Activated CD4-positive, CD25-positive, alpha-beta regulatory T cell (primary cell): ENCODE results near the gene RASA2.
"Not testable (repeated sequence)": the region's sequence is repeated elsewhere in the genome, so short reads cannot be mapped to it uniquely, and the experiment has no call there.

Experiments
- DNase-seq, 4 experiments: peaks; one replicate each; lab custom pipeline; 2025; lab: John Stamatoyannopoulos, UW

Gene RASA2

GRCh38 chr3:141459008-141459407 is 27.8 kb upstream of the RASA2 start:
- DNase-seq = no peak

DNA sequence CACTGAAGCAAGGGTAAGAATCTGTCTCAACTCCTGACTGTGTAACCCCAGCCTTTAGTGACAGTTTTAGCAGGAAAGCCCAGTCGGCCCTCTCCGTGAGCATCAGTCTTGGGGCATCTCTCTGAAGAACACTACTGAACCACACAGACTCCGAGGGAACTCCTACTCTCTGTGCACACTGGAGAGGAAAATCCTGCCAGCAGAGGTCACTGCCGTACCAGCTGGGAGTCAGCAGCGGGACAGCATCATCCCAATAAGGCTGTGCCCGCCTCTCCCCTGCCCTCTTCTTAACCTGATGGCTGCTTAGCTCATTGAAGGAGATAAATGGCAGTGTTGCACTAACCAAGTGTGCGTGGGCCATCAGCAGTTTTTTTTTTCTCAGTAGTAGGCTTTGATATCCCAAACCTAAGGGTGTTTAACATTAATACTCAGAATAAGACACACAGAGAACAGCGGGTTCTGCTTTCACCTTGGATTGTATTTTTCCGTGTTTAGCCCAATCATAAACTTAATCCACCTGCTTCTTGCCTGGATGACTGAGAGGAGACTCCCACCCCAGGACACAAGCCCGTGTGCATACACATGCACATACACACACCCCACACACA is 26.6 kb upstream of the RASA2 start:
- peak; percentile 69 to 88 (median 76) for DNase-seq

DNA sequence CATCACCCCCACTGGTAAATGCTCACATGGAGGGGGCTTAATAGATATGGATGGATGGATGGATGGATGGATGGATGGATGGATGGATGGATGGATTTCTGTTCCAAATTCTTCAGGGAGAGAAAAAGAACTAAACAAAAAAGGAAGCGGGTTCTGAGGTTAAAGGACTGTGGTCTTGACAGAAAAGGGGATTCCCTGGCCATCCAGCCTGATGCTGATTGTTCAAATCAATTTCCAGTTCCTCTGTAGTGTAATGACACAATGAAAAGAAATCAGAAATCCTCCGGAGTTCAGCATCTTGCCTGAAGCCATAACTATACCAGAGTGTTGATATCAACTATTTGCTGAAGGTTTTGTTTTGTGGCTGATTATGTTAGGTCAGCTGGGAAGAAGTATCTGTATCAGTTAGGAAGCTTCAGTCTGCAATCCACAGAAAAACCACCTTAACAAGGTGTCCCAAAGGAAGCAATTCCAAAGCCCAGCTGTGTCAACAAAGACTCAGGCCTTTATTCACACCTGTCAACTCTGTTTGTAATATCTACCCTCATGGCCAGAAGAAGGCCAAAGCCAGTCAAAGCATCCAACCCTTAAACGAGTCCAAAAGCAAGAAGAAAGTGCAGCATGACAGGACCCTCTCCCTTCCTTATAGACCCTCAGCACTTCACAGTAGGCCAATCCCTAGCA is 24.5 kb upstream of the RASA2 start:
- no peak for DNase-seq

GRCh38 chr3:141465221-141465620 is 21.6 kb upstream of the RASA2 start:
- no peak for DNase-seq

DNA sequence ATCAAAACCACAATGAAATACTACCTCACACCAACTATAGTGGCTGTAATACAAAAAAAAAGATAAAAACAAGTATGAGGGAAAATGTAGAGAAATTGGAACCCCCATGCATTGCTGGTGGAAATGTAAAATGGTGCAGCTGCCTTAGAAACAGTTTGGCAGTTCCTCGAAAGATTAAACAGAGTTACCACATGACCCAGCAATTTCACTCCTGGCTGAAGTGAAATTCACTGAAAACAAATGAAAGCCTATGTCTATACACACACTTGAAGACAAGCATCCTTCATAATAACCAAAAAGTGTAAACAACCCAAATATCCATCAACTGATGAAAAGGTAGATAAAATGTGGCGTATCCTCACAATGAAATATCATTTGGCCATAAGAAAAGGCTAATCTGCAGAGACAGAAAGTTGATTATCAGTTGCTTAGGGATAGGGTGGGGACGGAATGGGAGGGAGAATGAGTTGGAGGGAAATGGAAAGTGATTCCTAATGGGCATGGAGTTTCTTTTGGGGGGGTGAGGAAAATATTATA is 20.1 kb upstream of the RASA2 start:
- DNase-seq = no peak

DNA sequence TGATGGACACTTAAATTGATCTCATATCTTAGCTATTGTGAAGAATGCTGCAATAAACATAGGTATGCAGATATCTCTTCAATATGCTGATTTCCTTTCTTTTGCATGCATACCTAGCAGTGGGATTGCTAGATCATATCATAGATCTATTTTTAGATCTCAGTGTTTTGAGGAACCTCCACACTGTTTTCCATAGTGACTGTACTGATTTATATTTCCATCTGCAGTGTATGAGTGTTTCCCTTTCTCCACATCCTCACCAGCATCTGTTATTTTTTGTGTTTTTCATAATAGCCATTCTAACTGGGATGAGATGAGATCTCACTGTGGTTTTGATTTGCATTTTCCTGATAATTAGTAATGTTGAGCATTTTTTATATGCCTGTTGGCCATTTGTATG is 17.1 kb upstream of the RASA2 start:
- DNase-seq = no peak

DNA sequence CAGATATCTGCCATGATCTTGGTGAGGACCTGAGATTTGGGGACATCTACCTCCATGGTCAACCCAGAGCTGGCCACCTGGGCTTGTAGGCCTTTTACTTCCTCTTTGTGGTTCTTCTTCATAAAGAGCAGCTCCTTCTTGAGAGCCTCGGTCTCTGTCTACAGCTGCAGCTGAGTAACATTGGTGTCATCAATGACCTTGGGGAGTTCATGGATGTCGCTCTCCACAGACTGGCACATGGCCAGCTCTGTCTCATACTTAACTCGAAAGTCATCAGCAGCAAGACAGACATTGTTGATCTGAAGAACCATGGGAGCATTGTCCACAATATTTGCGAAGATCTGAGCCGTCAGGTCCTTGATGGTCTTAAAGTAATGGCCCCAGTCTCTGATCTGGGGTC is 15.7 kb upstream of the RASA2 start:
- no peak for DNase-seq

DNA sequence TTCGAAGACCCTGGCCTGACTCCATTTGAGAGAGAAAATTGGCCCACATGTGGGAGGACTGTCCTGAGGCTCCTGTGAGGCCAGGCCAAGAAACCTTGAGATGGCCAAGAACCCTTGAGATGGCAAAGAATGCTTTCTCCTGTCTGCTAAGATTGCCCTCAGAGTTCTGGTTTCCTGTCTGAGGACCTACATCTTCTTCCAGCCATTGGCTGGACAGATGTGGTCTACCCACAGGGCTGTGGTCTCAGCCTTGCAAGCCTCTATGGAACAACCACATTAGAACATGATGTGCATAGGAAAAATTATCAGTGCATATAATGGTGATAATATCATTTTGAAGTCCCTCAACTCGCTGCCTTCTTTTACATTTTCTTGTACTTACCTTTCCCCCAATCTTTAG is 10.8 kb upstream of the RASA2 start:
- DNase-seq = no peak

DNA sequence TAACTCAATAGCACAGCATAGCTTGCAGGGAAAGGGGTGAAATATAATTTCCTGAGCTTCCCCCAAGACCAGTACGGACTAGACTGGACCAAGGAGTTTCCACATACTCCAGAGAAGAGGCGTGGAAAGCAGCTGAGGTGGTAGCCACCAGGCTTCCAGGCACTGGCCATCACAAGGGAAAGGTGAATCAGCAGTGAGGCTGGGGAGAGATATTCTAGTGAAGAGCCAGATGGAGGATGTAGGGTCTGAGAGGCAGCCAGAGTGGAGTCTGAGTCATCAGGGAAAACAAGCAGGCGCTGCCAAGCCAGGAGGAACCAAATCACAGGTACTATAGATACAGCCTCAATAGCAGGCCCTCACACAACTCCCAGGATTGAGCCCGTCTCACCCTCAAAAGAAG is 9.6 kb upstream of the RASA2 start:
- no peak for DNase-seq

- DNase-seq = no peak
These were observed 8.7 kb upstream of the RASA2 start for GRCh38 chr3:141478139-141478538.

GRCh38 chr3:141478840-141479239 is 8.0 kb upstream of the RASA2 start:
- DNase-seq = not testable (repeated sequence)

DNA sequence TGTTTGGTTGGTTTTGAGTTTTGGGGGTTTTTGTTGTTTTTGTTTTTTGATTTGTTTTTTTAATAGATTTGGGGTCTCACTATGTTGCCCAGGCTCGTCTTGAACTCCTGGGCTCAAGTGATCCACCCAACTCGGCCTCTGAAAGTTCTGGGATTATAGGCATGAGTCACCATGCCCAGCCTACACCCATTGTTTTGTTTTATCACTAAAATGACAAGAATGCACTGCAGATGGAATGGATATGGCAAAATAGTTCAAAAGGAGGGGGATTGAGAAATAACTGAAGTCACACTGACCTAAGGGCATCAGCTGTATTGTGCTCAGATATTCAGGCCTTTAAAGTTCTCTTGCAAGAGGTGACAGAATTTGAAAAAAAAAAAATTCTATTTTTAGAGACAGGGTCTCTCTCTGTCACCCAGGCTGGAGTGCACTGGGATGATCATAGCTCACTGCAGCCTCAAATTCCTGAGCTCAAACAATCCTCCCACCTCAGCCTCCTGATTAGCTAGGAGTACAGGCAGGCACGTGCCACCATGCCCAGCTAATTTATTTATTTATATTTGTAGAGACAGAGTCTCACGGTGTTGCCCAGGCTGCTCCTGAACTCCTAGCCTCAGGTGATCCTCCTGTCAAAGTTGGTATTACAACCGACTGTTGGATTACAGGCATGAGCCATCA is 4.4 kb upstream of the RASA2 start:
- DNase-seq = no peak

- no peak for DNase-seq
These were observed 2.0 kb upstream of the RASA2 start for GRCh38 chr3:141484701-141485287.

GRCh38 chr3:141485641-141486495 is 959 bp upstream of the RASA2 start:
- no peak for DNase-seq

DNA sequence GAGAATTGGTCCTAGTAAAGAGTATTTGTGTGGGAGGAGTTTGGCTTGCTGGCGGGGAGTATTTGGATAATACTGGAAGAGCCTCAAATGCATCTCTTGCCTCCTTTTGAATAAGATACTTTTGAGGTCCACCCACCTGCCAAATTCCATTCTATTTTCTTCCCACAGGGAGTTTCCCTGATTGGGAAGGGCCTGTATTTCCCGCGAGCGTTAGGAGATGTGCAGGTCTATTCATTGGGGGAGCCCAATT is 406 bp upstream of the RASA2 start:
- no peak for DNase-seq

GRCh38 chr3:141487521-141488252 is 860 bp downstream of the RASA2 start:
- DNase-seq = peak; percentile 69 to 79 (median 74)

DNA sequence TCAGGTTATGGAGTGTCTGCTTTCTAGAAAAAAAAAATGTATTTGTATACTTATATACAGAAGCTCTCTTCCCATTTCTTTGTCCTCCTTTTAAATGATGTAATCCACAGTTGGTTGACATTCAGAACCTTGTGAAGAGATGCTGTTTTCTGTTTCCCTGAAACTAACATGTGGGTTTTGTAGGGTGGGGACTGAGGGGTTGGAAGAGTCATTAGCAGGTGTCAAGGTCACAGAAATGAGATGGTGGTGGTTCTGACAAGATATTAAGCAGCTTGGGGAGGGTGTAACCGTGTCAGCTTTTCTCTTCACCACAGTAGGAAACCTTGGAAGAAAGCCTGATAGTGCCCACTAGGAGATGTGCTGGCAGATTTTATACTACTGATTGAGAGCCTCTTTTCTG is 2.4 kb downstream of the RASA2 start:
- DNase-seq = no peak

GRCh38 chr3:141491081-141491480 is 4.3 kb downstream of the RASA2 start:
- DNase-seq = no peak

DNA sequence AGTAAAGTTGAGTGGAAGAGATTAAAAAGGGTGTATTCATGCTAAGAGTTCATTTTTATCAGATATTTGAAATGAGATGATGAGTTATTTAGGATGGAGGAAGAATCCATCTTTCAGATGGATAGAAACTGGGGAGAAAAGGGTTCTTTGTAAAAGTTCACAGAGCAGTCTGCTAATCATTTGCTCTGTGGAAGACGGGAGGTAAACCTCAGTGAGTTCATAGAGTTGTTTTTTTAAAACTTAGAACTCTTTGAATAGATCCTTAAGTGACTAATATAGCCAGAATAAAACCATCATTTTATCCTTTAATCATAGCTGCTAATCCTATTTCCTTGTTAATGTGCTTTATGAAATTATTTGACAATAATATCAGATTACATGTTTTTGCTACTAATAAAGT is 5.1 kb downstream of the RASA2 start:
- no peak for DNase-seq

DNA sequence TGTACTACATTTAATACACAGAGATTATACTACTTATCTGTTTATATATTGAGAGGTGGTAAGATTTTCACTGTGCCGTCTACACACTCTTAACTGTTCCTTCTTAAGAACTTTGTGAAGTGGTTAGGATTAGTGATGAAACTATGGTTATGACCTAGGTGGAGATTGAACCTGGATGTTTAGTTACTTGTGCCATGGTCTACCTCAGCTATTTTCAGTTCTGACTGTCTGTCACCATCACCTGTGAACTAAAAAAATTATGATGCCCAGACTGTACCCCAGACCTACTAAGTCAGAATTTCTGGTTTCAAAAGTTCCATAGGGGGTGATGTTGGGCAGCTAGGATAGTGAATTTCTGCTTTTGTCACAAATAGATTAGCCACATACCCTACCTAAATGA is 6.4 kb downstream of the RASA2 start:
- DNase-seq = no peak

DNA sequence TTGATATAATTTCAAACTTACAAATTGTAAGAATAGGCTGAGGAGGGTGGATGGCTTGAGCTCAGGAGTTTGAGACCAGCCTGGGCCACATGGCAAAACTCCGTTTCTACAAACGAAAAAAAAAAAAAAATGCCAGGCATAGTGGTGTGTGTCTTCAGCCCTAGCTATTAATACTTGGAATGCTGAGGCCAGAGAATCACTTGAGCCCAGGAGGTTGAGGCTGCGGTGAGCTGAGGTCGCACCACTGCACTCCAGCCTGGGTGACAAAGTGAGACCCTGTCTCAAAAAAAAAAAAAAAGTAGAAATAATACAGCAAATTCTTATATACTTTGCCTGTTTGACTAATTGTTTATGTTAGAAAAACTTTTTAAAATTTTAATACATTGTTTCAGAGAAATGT is 10.8 kb downstream of the RASA2 start:
- DNase-seq = not testable (repeated sequence)
